ENCODE data around the gene MYO3A.

DNA sequence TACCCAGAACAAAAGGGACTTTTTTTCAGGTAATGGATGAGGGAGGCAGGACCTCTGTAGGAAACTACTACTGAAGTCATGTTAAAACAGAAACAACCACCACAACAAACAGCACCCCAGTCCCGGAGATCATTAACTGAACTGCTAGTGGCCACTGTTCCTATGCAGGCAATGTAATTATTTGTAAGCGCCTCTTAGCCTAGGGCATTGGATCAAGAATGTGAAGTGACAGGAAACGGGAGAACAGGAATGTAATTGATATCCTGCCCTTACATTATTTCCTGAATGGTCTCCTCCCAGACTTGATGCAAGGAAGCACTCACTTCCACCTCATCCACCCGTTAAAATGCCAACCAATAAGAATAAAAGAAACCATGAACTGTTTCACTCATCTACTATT, 265.8 kb downstream of the MYO3A start:
- TF ChIP-seq, protein P1, sequence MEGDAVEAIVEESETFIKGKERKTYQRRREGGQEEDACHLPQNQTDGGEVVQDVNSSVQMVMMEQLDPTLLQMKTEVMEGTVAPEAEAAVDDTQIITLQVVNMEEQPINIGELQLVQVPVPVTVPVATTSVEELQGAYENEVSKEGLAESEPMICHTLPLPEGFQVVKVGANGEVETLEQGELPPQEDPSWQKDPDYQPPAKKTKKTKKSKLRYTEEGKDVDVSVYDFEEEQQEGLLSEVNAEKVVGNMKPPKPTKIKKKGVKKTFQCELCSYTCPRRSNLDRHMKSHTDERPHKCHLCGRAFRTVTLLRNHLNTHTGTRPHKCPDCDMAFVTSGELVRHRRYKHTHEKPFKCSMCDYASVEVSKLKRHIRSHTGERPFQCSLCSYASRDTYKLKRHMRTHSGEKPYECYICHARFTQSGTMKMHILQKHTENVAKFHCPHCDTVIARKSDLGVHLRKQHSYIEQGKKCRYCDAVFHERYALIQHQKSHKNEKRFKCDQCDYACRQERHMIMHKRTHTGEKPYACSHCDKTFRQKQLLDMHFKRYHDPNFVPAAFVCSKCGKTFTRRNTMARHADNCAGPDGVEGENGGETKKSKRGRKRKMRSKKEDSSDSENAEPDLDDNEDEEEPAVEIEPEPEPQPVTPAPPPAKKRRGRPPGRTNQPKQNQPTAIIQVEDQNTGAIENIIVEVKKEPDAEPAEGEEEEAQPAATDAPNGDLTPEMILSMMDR (optimal IDR thresholded peaks at IDR 0.05 in 1 of 3, IDR thresholded peaks at IDR 0.05 in 1 of 3, conservative IDR thresholded peaks at IDR 0.05 in 1 of 3; ENCODE audit: extremely low read depth in 1 of 3, insufficient read depth in 2 of 3, low read length in 3 of 3), result no peak
- no peak for TF ChIP-seq EZH2 (IDR thresholded peaks at IDR 0.05; ENCODE audit: low read length)
